ENCODE measurements around the gene PCARE.
"Not testable (repeated sequence)": the region's sequence is repeated elsewhere in the genome, so short reads cannot be mapped to it uniquely, and the experiment has no call there.

- TF ChIP-seq REST (IDR thresholded peaks at IDR 0.05; ENCODE audit: insufficient read depth in 1 of 2, low read depth in 2 of 2, low read length in 1 of 2); CTCF (IDR thresholded peaks at IDR 0.05); SIN3A (IDR thresholded peaks at IDR 0.05; ENCODE audit: borderline replicate concordance, insufficient read depth, low read depth, low read length): not testable (repeated sequence)
Measured at GRCh38 chr2:29090311-29090710, 16.0 kb upstream of the PCARE start.
